Measurements from ENCODE around the gene PCDHGC3. TPM values are rescaled to one million over a fixed set of nuclear protein-coding genes. Genes with fewer than 3 reads are reported as not detected.
"Not testable (repeated sequence)": the region's sequence is repeated elsewhere in the genome, so short reads cannot be mapped to it uniquely, and the experiment has no call there.

Gene PCDHGC3
- total RNA-seq = under 1 TPM in 4 of 5 donors, not detected in 1; 0.12 to 0.30 (median 0.24) TPM
- total RNA-seq (2013) = 0.17 TPM
- 0 to 0.26 (median 0.05) reads per million in 29 experiments for total RNA-seq

GRCh38 chr5:141475625-141476131 is at the start of gene PCDHGC3:
TSS of gene PCDHGC3 (plus strand) at chr5:141475966. CDS start at chr5:141476117, 151 bp downstream.
- H3K4me1 ChIP-seq (ENCODE audit: control insufficient read depth in 1 of 2, extremely low read depth in 1 of 2, insufficient read depth in 2 of 2, low read length in 2 of 2) = peaks cover 0 to 23% of the 10 kb centered on the region in 2 experiments
- no peaks in the 10 kb centered on the region for H3K9me3 ChIP-seq
- no peak within 1 kb of the TSS for H3K27ac ChIP-seq (ENCODE audit: low read length)
- peak within 1 kb of the TSS; percentile 27 to 49 for H3K4me3 ChIP-seq (ENCODE audit: control insufficient read depth in 1 of 2, extremely low read depth in 1 of 2, low read length in 1 of 2)
- CTCF ChIA-PET = interaction anchor here (0.6 to 1.6 kb wide), 2 partner anchors 62 to 88 kb away, joined by 3 to 4 read pairs; no protein-coding TSS in a partner anchor
- H3K27me3 ChIP-seq (replicated peaks in 1 of 2; ENCODE audit: control insufficient read depth in 2 of 2, extremely low read depth in 1 of 2, insufficient read depth in 2 of 2, low read length in 1 of 2) = peaks cover 24 to 42% of the 10 kb centered on the region in 2 experiments
- Mint-ChIP-seq H3K4me3 (peak within 1 kb of the TSS; percentile 82 to 84 (median 83)), H3K9me3 (no peaks in the 10 kb centered on the region), H3K4me1 (peaks cover 27 to 32% (median 29%) of the 10 kb centered on the region in 3 donors), H3K27me3 (peaks cover 44 to 61% of the 10 kb centered on the region in 2 donors), H3K36me3 (no peaks in the 10 kb centered on the region), H3K27ac (no peak within 1 kb of the TSS)
- POLR2A ChIA-PET = interaction anchor here in 1 of 2 donors (0.6 kb wide), 1 partner anchor 293 kb away, joined by 4 read pairs; no protein-coding TSS in a partner anchor
- peak; percentile 78 to 85 (median 82) for ATAC-seq (replicated peaks in 1 of 4)
- no peaks in the 10 kb centered on the region for H3K36me3 ChIP-seq (ENCODE audit: control insufficient read depth in 2 of 2, extremely low read depth in 1 of 2, insufficient read depth in 1 of 2, low read length in 1 of 2)
- WGBS (ENCODE audit: insufficient coverage) = 6% methylated on average over 28 of the region's 28 CpGs
- peak in 4 of 35 experiments; percentile 10 to 31 (median 26) for DNase-seq

GRCh38 chr5:141427783-141428426 is 47.9 kb upstream of the PCDHGC3 start:
- ChIA-PET CTCF (interaction anchor here in 1 of 2 donors (1.2 kb wide), 1 partner anchor 10 kb away, joined by 4 read pairs; the partner anchor contains the start of gene PCDHGB7), POLR2A (interaction anchor here in 1 of 2 donors (0.6 kb wide), 1 partner anchor 206 kb away, joined by 3 read pairs; no protein-coding TSS in a partner anchor)
- H3K4me1 ChIP-seq (ENCODE audit: control insufficient read depth in 1 of 2, extremely low read depth in 1 of 2, insufficient read depth in 2 of 2, low read length in 2 of 2) = peaks cover 0 to 11% of the 10 kb centered on the region in 2 experiments
- H3K36me3 ChIP-seq (ENCODE audit: control insufficient read depth in 2 of 2, extremely low read depth in 1 of 2, insufficient read depth in 1 of 2, low read length in 1 of 2) = no peaks in the 10 kb centered on the region
- 61% methylated on average over 53 of the region's 53 CpGs for WGBS (ENCODE audit: insufficient coverage)
- Mint-ChIP-seq H3K27me3 (peaks cover 64 to 79% of the 10 kb centered on the region in 2 donors), H3K9me3 (peaks cover 13 to 29% (median 29%) of the 10 kb centered on the region in 3 donors), H3K36me3 (peaks cover 7% of the 10 kb centered on the region), H3K27ac (no peak overlapping the region), H3K4me1 (peaks cover 6 to 17% (median 10%) of the 10 kb centered on the region in 3 donors), H3K4me3 (no peak overlapping the region)
- no peak overlapping the region for H3K4me3 ChIP-seq (ENCODE audit: control insufficient read depth in 1 of 2, extremely low read depth in 1 of 2, low read length in 1 of 2)
- ATAC-seq (replicated peaks in 1 of 4) (no peak), DNase-seq (no peak)
- peaks cover 34 to 61% of the 10 kb centered on the region in 2 experiments for H3K27me3 ChIP-seq (replicated peaks in 1 of 2; ENCODE audit: control insufficient read depth in 2 of 2, extremely low read depth in 1 of 2, insufficient read depth in 2 of 2, low read length in 1 of 2)
- no peak overlapping the region for H3K27ac ChIP-seq (ENCODE audit: low read length)
- H3K9me3 ChIP-seq = peaks cover 7% of the 10 kb centered on the region

GRCh38 chr5:141430332-141431113 is 45.2 kb upstream of the PCDHGC3 start, which contains the start of gene PCDHGA12:
TSS of gene PCDHGA12 (plus strand) at chr5:141430507. CDS start at chr5:141430760, 253 bp downstream.
- POLR2A ChIA-PET = interaction anchor here in 1 of 2 donors (0.7 kb wide), 1 partner anchor 11 kb away, joined by 3 read pairs; no protein-coding TSS in a partner anchor
- 18% methylated on average over 25 of the region's 33 CpGs for WGBS (ENCODE audit: insufficient coverage)
- Mint-ChIP-seq H3K36me3 (peaks cover 7% of the 10 kb centered on the region), H3K27ac (peak within 1 kb of the TSS in 1 of 2 donors; percentile 15), H3K9me3 (peaks cover 13 to 31% (median 29%) of the 10 kb centered on the region in 3 donors), H3K4me3 (peak within 1 kb of the TSS; percentile 49 to 68 (median 68)), H3K4me1 (peaks cover 6 to 17% (median 10%) of the 10 kb centered on the region in 3 donors), H3K27me3 (peaks cover 57 to 77% of the 10 kb centered on the region in 2 donors)
- ATAC-seq (replicated peaks in 1 of 4) = peak in 1 of 4 experiments; percentile 24
- Histone ChIP-seq H3K36me3 (ENCODE audit: control insufficient read depth in 2 of 2, extremely low read depth in 1 of 2, insufficient read depth in 1 of 2, low read length in 1 of 2) (no peaks in the 10 kb centered on the region), H3K4me1 (ENCODE audit: control insufficient read depth in 1 of 2, extremely low read depth in 1 of 2, insufficient read depth in 2 of 2, low read length in 2 of 2) (peaks cover 0 to 11% of the 10 kb centered on the region in 2 experiments), H3K4me3 (ENCODE audit: control insufficient read depth in 1 of 2, extremely low read depth in 1 of 2, low read length in 1 of 2) (peak within 1 kb of the TSS in 1 of 2 donors; percentile 33), H3K27ac (ENCODE audit: low read length) (no peak within 1 kb of the TSS), H3K9me3 (peaks cover 4% of the 10 kb centered on the region), H3K27me3 (replicated peaks in 1 of 2; ENCODE audit: control insufficient read depth in 2 of 2, extremely low read depth in 1 of 2, insufficient read depth in 2 of 2, low read length in 1 of 2) (peaks cover 34 to 64% of the 10 kb centered on the region in 2 experiments)
- no peak for DNase-seq
- CTCF ChIA-PET = interaction anchor here (0.5 to 2.1 kb wide), 17 partner anchors 12 to 133 kb away, joined by 3 to 12 read pairs (median 4); partner anchors contain the start of gene PCDHGA10 (in 1 of the 2)

GRCh38 chr5:141431286-141431685 is 44.5 kb upstream of the PCDHGC3 start:
- Histone ChIP-seq H3K4me1 (ENCODE audit: control insufficient read depth in 1 of 2, extremely low read depth in 1 of 2, insufficient read depth in 2 of 2, low read length in 2 of 2) (peaks cover 0 to 11% of the 10 kb centered on the region in 2 experiments), H3K27ac (ENCODE audit: low read length) (no peak overlapping the region), H3K4me3 (ENCODE audit: control insufficient read depth in 1 of 2, extremely low read depth in 1 of 2, low read length in 1 of 2) (peak overlapping the region in 1 of 2 donors; percentile 33), H3K27me3 (replicated peaks in 1 of 2; ENCODE audit: control insufficient read depth in 2 of 2, extremely low read depth in 1 of 2, insufficient read depth in 2 of 2, low read length in 1 of 2) (peaks cover 35 to 58% of the 10 kb centered on the region in 2 experiments), H3K9me3 (peaks cover 4% of the 10 kb centered on the region), H3K36me3 (ENCODE audit: control insufficient read depth in 2 of 2, extremely low read depth in 1 of 2, insufficient read depth in 1 of 2, low read length in 1 of 2) (no peaks in the 10 kb centered on the region)
- POLR2A ChIA-PET = no interaction called here
- Mint-ChIP-seq H3K9me3 (peaks cover 13 to 31% (median 29%) of the 10 kb centered on the region in 3 donors), H3K27me3 (peaks cover 55 to 72% of the 10 kb centered on the region in 2 donors), H3K4me1 (peaks cover 6 to 17% (median 10%) of the 10 kb centered on the region in 3 donors), H3K27ac (no peak overlapping the region), H3K4me3 (peak overlapping the region; percentile 49 to 68 (median 53)), H3K36me3 (peaks cover 7% of the 10 kb centered on the region)
- no peak for ATAC-seq (replicated peaks in 1 of 4)
- no peak for DNase-seq
- 30% methylated on average over 36 of the region's 37 CpGs for whole genome bisulfite sequencing (ENCODE audit: insufficient coverage)
- CTCF ChIA-PET = interaction anchor here in 1 of 2 donors (1.3 to 2.1 kb wide), 5 partner anchors 18 to 133 kb away, joined by 3 to 12 read pairs (median 6); partner anchors contain the start of gene PCDHGA10

GRCh38 chr5:141432308-141432707 is 43.5 kb upstream of the PCDHGC3 start:
- Histone ChIP-seq H3K4me1 (ENCODE audit: control insufficient read depth in 1 of 2, extremely low read depth in 1 of 2, insufficient read depth in 2 of 2, low read length in 2 of 2) (peaks cover 0 to 11% of the 10 kb centered on the region in 2 experiments), H3K4me3 (ENCODE audit: control insufficient read depth in 1 of 2, extremely low read depth in 1 of 2, low read length in 1 of 2) (peak overlapping the region in 1 of 2 donors; percentile 33), H3K27me3 (replicated peaks in 1 of 2; ENCODE audit: control insufficient read depth in 2 of 2, extremely low read depth in 1 of 2, insufficient read depth in 2 of 2, low read length in 1 of 2) (peaks cover 32 to 50% of the 10 kb centered on the region in 2 experiments)
- H3K27ac ChIP-seq (ENCODE audit: low read length); DNase-seq; CTCF ChIA-PET; H3K27ac Mint-ChIP-seq; H3K36me3 ChIP-seq (ENCODE audit: control insufficient read depth in 2 of 2, extremely low read depth in 1 of 2, insufficient read depth in 1 of 2, low read length in 1 of 2); ATAC-seq (replicated peaks in 1 of 4); H3K9me3 ChIP-seq; H3K36me3 Mint-ChIP-seq: not testable (repeated sequence)
- Mint-ChIP-seq H3K4me1 (peaks cover 6 to 17% (median 10%) of the 10 kb centered on the region in 3 donors), H3K4me3 (peak overlapping the region in 1 of 3 donors; percentile 29), H3K27me3 (peaks cover 54 to 63% of the 10 kb centered on the region in 2 donors), H3K9me3 (peaks cover 13 to 27% (median 23%) of the 10 kb centered on the region in 3 donors)
- WGBS (ENCODE audit: insufficient coverage) = 44% methylated on average over 20 of the region's 38 CpGs
- POLR2A ChIA-PET = interaction anchor here in 1 of 2 donors (0.7 kb wide), 1 partner anchor 117 kb away, joined by 3 read pairs; no protein-coding TSS in a partner anchor

Data from T-cell (primary cell).